ENCODE data around the gene SLC22A9.

DNA sequence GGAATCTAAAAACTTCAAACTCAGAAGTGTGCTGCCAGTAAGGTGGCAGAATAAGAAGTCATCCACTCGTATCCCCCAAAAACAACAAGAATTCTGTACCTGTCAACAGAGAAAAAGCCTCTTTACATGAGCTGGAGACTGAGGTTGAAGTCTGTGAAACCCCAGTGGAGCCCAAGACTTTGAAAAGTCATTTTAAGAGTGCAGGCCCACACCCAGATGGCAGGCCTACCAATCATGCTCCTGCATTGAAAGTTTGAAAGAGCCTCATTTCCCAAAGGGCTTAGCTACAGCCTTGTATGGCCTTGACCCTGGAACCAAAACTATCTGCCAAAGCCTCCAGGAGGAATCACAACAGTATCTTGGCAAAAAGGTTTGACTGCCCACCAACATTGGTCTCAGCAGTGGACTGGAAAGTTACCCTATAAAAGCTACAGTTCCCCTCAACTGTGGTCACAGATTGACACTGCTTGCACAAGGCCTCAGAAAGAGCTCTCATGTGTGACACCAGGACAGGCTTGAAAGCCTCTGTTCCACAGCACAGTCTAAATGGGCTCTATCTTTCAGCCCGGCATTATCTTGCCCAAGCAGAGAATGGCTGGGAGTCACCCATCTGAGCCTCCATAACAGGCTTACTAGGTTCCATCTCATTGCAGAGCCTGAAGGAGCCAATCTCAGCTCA lies 47.7 kb downstream of the SLC22A9 start:
- TF ChIP-seq, protein P1, sequence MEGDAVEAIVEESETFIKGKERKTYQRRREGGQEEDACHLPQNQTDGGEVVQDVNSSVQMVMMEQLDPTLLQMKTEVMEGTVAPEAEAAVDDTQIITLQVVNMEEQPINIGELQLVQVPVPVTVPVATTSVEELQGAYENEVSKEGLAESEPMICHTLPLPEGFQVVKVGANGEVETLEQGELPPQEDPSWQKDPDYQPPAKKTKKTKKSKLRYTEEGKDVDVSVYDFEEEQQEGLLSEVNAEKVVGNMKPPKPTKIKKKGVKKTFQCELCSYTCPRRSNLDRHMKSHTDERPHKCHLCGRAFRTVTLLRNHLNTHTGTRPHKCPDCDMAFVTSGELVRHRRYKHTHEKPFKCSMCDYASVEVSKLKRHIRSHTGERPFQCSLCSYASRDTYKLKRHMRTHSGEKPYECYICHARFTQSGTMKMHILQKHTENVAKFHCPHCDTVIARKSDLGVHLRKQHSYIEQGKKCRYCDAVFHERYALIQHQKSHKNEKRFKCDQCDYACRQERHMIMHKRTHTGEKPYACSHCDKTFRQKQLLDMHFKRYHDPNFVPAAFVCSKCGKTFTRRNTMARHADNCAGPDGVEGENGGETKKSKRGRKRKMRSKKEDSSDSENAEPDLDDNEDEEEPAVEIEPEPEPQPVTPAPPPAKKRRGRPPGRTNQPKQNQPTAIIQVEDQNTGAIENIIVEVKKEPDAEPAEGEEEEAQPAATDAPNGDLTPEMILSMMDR (IDR thresholded peaks at IDR 0.05), result no peak
- TF ChIP-seq POLR2AphosphoS5 (IDR thresholded peaks at IDR 0.05) (no peak), POLR2A (IDR thresholded peaks at IDR 0.05) (no peak), EP300 (IDR thresholded peaks at IDR 0.05) (no peak)
